DLD1 (cell line): ENCODE data around the gene ZSCAN2.
"Not testable (repeated sequence)": the region's sequence is repeated elsewhere in the genome, so short reads cannot be mapped to it uniquely, and the experiment has no call there.

Experiments
- in situ Hi-C: cut with HindIII; loops from 2 replicates; pipeline ENCODE4 v1.10.0; 2017; ENCODE audit warnings: low sequenced_read_pairs

Gene ZSCAN2

DNA sequence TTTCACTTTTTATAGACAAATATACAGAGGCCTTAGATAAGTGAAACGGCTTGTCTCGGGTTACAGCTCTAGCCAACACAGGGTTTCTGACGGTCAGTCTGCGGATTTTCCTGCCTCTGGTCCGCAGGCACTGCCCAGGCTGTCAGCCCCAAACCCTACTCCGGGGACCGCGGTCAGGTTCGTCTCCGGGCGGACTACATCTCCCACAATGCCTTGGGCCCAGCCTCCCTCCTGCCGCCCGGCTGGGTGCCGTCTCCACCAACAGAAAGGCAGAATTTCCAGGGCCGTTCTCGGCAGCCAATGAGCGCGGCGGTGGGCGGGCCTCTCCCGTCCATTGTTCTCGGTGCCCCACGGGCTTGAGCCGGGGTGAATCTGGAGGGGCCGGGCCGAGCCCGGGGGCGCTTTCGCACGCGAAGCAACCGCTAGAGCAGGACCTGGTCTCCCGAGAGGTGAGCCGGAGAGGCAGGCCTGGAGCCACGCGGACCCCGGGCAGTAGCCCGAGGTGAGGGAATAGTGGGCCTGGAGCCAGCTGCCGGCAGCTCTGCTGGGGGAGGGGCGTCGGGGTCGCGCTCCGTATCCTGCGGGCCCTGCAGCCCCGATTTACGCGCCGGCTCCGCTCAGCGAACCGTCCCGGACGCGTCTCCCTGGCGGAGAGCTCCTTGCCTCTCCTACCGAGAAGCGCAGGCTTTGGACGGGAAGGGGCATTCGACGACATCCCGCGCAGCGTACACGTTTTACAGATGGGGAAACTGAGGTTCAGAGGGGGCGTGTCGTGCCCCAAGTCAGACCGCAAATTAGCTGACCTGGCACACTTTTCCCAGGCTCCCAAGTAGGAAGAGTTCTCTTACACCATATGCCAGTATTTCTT lies at the start of gene ZSCAN2:
Gene ZSCAN2, plus strand, starts transcription at position 323 of the 868 bp plus-strand sequence. CDS start 2,919 bp downstream, outside the sequence.
- in situ Hi-C loops: no loop called here

DNA sequence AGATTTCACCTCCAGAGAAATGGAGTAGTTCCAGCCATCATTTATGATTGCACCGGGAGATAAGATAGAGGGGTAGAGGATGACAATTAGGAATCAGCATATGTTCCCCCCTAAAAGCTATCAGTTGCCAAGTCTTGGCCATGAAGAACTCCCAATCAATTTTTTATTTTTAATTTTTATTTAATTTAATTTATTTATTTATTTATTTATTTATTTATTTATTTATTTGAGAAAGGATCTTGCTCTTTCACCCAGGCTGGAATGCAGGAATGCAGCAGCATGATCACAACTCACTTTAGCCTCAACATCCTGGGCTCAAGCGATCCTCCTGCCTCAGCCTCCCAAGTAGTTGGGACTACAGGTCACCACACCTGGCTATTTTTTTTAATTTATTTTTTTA lies 49.2 kb upstream of the ZSCAN2 start:
- in situ Hi-C loops: not testable (repeated sequence)

DNA sequence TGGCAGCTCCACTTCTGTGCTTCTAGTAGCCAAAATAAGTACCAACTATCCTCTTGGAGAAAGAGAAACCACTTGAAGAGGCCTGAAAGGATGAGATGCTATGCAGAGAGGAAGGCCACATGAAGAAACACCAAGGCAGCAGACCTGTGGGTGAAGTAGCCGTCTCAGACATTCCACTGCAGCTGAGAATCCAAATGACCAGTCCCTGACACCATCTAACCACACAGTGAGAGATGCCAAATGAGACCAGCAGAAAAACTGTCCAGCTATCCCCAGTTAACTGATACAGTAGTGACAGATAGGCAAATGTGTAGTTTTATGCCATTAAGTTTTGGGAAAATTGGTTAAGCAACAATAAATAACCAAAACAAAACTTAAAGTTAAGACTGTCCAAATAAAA lies 47.9 kb upstream of the ZSCAN2 start:
- in situ Hi-C loops: no loop called here

DNA sequence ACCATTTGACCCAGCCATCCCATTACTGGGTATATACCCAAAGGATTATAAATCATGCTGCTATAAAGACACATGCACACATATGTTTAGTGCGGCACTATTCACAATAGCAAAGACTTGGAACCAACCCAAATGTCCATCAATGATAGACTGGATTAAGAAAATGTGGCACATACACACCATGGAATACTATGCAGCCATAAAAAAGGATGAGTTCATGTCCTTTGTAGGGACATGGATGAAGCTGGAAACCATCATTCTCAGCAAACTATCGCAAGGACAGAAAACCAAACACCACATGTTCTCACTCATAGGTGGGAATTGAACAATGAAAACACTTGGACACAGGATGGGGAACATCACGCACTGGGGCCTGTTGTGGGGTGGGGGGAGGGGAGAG lies 44.1 kb upstream of the ZSCAN2 start:
- in situ Hi-C loops: not testable (repeated sequence)

DNA sequence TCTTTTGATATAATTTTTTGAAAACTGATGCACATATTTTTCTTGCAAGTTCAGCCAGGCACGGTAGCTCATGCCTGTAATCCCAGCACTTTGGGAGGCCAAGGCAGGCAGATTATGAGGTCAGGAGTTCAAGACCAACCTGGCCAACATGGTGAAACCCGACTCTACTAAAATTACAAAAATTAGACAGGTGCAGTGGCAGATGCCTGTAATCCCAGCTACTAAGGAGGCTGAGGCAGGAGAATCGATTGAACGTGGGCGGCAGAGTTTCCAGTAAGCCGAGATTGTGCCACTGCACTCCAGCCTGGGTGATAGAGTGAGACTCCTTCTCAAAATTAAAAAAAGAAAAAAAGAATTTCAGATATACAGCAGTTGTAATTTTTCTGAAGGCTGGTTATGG lies 32.8 kb upstream of the ZSCAN2 start:
- in situ Hi-C loops: not testable (repeated sequence)

DNA sequence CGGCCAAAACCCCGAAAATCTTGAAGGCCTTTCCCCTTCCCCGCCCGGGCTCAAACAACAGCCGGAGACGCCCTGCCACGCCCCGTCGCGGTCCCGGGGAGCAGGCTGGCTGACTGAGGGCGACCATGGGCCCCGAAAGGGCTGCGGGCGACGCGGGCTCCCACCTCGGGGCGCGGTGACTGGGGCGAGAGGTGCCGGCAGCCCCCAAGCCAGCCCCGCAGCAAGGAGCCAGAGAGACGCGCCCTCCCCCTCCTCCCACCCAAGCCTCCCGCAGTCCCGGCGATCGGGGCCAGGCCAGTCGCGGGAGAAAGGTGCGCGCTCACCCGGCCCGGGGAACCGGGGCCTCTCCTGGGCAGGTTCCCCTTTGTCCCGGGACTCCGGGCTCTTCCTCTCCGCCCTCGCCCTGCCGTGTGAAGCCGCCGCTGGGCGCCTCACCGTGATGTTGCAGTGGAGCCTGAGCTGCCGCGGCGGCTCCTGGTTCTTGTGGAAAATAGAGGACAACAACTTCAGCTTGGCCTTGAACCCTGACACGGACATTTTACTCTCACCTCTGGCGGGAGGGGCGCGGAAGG lies 30.6 kb upstream of the ZSCAN2 start:
- in situ Hi-C loops: no loop called here

DNA sequence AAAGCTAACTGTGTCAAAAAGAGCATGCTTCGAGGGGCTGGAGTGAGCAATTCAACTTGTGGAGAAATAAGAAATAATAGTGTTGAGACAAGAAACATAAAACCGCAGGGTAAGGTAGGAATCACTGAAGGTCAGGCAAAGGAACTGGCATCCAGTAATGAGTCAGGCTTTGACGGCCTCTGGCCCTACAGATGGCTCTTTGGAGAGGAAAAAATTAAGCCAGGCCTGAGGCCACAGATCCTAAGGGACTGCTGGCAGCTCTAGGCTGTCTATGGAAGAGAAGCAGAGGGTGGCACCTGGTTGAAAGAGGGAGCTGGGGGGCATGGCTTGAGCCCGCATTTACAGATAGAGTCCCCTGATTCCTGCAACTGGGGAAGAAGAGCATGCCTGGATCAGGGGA lies 28.6 kb upstream of the ZSCAN2 start:
- in situ Hi-C loops: no loop called here

DNA sequence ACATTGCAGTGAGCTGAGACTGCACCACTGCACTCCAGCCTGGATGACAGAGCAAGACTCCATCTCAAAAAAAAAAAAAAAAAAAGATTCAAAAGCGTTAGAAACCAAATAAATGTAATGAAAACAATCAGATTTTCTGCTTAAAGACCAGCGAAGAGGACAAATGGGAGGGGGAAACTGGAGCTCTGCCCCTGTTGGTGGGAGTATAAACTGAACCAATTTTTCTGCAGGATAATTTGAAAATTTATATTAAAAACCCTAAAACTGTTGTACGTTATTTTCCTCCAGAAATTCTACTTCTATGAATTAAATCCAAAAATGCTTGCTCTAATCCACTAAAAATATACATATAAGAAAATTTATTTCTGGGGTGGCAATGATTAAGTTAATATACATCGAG lies 25.3 kb upstream of the ZSCAN2 start:
- in situ Hi-C loops: no loop called here

DNA sequence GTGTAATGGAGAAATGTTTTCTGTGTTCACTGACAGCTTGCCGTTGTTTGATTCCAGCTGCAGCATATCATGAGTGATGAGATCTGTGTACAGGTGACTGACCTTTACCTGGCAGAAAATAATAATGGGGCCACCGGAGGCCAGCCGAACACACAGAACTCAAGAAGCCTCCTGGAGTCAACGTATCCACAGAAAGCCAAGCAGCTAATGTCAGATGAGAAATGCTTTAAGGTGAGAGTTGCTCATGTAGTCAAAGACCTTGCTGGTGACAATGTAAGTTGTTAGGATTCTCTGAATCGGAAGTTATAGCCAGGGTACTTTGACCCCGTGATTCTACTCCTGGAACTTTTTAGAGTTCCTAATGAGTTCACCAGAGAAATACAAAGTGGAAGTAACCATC lies 22.9 kb upstream of the ZSCAN2 start:
- in situ Hi-C loops: not testable (repeated sequence)

DNA sequence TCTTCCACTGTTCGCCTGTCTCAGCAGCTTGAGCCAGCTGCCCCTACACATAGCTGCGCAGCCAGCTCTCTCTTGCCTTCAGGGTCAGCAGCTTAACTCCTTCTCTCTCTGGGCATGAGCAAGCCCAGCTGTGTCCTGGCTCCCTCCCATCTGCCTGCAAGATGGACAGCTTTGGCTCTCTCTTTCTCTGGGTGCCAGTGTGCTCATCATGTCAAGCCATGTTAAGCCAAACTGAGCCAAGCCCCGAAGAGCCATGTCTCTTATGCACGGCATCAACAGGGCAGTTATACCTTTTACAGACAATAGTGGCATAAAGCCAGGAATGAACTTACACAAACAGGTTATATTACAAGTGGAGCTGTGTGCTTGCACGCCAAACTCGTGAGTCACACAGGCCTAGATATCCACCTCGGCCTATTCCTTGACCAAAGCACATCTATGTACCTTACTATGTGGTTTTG lies 21.5 kb upstream of the ZSCAN2 start:
- in situ Hi-C loops: not testable (repeated sequence)

DNA sequence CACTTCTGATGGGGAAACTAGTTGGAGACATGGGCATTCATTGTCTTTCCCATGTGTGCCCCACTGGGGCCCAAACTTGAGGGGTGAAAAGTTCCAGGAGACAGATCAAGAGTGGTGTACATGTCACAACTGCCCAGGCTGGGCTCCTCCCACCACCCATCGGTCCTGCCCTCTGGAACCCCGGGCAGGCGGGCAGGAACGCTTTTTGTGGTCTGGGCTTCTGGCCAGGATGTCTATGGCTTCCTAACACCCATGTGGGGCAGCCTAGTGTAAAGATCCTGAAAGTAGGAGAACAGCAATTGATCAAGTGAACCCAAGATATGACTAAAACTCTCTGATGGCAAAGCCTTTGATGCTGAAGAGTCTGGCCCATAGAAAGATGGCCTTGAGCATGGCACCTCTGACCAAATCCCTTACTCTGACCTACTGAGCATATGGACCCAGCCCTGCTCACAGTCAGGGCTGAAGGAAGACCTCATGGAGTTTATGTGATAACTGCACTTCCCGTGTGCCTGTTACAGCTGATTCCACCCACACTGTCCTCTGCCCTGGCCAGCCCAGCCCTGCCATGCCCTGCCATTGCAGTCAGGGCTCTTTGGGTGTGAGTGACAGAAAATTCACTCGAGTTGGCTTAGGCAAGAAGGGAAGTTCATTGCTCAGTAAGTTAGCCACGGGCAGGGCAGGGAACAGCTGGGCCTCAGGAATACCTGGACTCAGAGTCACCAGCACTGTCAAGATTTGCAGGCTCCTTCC lies 19.0 kb upstream of the ZSCAN2 start:
- in situ Hi-C loops: not testable (repeated sequence)

DNA sequence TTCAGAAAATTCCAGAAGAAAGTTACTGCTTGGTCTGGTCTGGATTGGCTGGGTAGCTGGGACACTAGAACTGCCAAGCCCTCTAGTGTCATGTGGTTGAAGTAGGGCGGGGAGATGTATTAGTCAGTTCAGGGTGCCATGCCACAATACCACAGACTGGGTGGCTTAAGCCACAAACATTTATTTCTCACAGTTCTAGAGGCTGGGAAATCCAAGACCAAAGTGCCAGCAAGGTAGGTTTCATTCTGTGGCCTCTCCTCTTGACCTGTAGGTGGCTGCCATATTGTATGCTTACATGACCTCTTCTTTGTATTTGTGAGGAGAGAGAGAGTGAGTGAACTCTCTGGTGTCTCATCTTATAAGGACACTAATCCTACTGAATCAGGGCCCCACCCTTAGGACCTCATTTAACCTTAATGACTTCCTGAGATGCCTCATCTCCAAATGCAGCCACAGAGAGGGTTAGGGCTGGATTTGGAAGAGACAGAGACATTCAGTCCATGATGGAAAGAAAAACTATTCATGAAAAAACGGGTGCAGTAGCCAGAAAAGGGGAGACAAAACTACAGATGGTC lies 18.1 kb upstream of the ZSCAN2 start:
- in situ Hi-C loops: no loop called here

DNA sequence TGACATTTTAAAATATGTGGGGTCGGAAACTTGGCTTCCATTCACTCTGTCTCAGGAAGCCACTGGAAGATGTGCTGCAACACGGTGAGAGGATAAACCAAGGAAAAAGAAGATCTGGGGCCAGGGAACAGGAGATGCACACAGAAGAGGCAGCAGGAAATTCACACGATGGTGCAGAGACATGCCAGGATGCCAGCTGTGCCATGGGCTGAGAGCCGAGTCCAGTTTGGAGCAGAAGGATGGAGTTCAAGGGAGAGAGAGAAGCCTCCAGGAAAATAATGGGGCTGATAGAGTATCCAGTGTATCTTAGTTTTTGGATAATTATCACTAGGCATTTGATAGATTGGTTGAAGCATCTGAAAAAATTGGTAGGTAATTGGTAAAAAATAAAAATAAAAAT lies 16.9 kb upstream of the ZSCAN2 start:
- in situ Hi-C loops: not testable (repeated sequence)

DNA sequence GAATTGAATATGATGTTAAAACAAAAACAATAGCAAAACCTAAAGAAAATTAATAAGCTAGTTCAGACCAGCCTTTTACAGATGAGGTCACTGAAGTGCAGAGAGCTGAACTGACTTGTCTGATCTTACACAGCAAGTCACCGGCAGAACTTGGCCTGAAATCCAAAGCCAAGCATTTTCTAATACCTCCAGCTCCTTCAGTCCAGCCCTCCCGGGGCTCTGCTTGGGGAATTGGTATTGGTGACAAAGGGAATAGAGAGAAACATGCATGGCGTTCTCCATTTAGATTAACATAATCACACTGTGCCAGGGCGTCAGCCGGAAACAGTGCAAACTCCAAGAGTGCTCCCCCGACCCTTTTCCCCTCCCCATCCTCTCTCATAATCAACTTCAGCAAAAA lies 14.1 kb upstream of the ZSCAN2 start:
- in situ Hi-C loops: no loop called here

DNA sequence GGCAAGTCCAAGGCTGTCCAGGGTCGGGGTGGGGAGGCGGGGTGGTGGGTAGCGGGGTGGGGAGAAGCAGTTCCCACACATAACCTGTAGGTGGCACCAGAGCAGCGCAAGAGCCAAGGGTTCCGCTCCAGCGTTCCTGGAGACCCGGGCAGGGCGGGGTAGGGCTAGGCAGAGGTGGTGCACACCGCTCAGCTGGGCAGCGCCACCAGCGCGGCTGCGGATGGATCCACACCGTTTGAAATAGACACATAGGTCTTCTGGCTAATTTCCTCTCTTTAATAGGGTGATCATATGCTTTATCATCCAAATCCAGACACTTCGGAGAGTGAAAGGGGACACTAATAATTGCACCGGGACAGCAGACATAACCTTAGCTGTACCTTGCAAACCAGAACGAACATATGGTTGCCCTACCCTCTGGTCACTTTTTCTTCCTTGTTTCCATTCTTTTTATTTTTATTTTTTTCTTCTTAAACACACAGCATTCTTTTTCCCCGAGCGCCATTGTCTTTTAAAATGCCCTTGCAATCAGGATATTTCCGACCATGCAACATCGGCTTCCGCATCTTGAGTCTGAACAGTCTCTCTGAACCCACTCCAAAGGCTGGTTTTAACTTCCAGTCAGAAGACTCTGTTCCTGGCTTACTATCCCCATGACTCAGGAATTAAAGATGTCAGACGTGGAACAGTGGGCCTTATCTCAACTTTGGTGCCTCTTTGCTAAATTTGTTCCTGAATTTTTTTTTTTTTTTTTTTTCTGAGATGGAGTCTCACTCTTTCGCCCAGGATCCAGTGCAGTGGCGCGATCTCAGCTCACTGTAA lies 12.5 kb upstream of the ZSCAN2 start:
- in situ Hi-C loops: no loop called here

DNA sequence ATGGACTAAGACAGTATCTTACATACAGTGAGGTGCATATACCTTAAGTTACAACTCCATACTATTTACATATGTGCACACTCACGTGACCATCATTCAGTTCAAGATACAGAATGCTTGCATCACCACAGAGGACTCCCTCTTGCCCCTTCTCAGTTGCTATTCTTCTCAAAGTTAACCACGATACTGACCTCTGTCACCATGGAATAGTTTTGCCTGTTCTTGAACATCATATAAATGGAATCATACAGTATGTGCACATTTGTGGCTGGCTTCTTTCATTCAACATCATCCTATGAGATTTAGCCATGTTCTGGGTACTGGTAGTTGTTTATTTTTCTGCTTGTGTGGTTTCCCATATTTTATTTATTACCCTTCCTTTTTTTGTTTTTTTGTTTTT lies 10.4 kb upstream of the ZSCAN2 start:
- in situ Hi-C loops: no loop called here

DNA sequence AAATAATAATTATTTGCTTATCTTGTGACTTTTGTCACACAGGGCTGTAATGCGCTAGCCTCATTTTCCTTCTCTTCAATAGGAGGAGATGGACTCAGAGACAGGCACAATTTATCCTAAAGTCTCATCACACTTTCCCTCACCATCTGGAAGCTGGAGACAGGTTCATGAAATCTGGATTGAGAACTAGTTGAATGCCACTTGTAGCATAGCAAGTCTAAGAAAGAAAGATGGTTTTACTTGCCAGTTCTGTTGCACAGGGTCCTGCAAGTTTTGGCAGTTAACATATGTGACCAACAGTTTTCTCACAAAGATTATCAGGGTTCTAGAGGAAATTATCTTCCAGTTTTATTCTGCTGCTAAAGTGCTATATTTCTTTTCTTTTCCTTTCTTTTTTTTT lies 9.0 kb upstream of the ZSCAN2 start:
- in situ Hi-C loops: no loop called here

DNA sequence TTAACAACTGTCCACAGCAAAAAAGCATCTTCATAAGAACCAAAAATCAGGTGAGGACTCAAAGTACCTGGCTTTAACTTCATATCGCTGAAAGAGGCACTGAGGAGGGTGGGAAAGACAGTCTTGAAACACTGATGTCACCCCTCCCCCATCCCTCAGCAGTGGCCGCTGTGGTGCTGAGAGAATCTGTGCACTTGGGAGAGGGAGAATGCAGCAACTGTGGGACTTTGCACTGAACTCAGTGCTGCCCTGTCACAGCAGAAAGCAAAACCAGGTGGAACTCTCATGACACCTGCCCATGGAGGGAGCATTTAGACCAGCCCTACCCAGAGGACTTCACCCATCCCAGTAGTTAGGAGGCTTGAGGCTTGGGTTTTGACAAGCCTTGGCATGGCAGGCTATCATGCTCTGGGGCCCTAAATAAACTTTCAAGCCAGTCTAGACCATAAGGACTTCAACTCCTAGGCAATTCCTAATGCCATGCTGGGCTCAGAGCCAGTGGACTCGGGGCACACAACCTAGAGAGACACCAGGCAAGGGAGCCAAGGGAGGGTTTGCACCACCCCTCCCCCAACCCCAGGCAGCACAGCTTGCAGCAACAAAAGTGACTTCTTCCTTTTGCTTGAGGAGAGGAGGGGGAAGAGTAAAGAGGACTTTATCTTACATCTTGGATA lies 6.1 kb upstream of the ZSCAN2 start:
- in situ Hi-C loops: no loop called here

DNA sequence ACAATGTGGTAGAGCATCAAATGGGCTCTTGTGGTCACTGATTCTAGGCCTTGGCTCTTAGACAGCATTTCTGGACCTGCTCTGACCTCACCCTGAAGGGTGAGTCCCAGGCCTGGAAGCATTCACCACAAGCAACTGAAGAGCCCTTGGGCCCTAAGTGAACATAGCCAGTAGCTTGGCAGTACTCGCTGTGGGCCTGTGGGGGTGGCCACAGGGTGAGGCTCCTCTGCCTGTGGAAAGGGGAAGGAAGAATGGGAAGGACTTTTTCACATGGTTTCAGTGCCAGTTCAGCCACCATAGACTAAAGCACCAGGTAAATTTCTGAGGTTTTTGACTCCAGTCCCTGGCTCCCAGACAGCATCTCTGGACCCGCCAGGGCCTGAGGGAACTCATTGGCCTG lies 5.1 kb upstream of the ZSCAN2 start:
- in situ Hi-C loops: no loop called here

DNA sequence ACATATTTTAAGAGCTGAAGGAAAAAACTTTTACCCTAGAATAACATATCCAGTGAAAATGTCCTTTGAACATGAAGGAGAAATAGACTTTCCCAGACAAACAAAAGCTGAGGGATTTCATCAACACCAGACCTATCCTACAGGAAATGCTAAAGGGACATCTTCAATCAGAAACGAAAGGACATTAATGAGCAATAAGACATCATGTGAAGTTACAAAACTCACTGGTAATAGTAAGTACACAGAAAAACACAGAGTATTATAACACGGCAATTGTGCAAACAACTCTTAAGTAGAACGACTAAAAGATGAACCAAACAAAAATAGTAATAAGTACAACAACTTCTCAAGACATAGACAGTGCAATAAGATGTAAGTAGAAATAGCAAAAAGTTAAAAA lies 3.5 kb upstream of the ZSCAN2 start:
- in situ Hi-C loops: no loop called here
